NCI-H2196 treated with DMSO at 0.1 percent for 48 hours (cell line): ENCODE results near the gene TM9SF2.
"Not testable (repeated sequence)": the region's sequence is repeated elsewhere in the genome, so short reads cannot be mapped to it uniquely, and the experiment has no call there.

ENCODE experiments used
- DNase-seq: peaks from one replicate; lab custom pipeline; 2025; ENCODE audit not compliant: unreplicated experiment; lab: John Stamatoyannopoulos, UW

TM9SF2 gene, protein sequence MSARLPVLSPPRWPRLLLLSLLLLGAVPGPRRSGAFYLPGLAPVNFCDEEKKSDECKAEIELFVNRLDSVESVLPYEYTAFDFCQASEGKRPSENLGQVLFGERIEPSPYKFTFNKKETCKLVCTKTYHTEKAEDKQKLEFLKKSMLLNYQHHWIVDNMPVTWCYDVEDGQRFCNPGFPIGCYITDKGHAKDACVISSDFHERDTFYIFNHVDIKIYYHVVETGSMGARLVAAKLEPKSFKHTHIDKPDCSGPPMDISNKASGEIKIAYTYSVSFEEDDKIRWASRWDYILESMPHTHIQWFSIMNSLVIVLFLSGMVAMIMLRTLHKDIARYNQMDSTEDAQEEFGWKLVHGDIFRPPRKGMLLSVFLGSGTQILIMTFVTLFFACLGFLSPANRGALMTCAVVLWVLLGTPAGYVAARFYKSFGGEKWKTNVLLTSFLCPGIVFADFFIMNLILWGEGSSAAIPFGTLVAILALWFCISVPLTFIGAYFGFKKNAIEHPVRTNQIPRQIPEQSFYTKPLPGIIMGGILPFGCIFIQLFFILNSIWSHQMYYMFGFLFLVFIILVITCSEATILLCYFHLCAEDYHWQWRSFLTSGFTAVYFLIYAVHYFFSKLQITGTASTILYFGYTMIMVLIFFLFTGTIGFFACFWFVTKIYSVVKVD

GRCh38 chr13:99501184-99501847, at the start of gene TM9SF2:
Gene TM9SF2, plus strand, starts transcription at chr13:99501472. Its CDS starts 135 bp downstream, at chr13:99501607.
- peak; percentile 61 for DNase-seq

GRCh38 chr13:99454518-99455183, 46.6 kb upstream of the TM9SF2 start:
- no peak for DNase-seq

DNA sequence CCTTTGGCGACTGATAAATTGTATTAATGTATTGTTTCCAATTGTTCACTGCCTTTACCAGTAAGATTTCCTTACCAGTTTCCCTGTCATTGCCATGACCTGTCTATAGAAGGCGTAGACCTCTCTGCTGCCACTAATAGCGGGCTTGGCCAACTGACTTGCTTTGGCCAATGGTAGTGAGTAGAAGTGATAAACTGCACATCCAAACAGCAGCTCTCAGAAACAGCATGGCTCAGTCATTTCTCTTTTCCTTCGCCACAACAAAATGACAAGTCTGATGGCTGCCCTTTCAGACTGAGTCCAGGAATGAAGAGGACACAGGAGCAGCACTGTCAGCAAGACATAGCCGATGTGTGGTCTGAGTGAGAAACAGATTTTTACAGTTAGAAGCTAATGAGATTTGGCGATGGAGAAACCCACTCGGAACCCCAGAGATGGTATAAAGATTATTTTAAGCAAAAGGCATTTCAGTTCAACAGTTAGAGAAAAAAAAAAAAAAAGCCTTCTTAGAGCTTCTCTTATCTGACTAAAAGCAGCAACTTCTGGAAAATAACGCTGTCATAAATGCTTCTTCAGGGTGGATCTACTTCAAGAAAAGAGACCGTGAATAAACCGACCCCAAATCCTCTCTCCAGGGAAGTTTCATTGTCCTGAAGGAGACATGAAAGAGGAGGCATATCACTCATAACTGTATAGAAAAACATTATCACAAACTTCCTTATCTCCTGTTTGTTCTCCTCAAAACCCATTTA, 42.0 kb upstream of the TM9SF2 start:
- no peak for DNase-seq

GRCh38 chr13:99460802-99461201, 40.5 kb upstream of the TM9SF2 start:
- DNase-seq, result not testable (repeated sequence)

GRCh38 chr13:99463646-99464397, 37.5 kb upstream of the TM9SF2 start:
- no peak for DNase-seq

DNA sequence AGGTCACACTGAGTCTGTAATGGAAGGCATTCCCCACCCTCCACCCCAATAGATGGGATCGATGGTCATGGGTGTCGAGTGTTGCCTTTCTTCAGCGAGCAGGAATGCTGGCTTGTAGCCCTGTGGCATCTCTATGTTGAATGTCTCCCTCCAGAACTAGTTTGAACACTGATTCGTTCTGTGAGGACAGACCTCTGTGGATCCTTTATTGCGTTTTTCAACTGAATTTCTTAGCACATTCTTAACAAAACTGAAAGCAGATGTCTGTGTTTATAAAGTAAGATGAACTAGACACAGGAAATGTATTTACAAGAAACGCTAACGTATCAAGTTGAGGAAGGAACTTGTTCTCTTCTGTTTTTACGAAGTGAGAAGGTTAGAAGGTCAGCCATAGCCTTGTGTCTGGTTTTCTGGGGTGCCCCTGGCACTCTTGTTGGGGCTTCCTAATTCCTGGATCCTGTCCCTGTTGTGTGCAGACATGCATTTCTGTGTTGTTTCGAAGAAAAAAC, 36.8 kb upstream of the TM9SF2 start:
- no peak for DNase-seq

DNA sequence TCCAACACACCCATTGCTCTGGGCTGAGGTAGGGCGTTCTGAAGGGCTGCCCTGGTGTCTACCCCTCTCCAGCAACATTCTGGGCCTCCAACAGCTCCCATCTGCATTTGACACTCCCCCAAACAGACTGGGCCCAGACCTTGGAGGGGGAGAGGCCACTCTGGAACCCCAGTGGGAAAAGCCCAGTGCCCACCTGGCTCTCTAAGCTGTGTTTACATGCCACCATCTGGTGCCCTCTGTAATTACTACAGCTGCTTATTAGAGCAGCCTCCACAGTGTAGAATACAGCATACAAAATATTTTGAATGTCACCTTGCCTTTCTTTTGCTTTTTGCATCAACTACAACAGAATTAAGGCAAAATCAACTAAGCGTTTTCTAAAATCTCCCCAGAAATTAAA, 35.8 kb upstream of the TM9SF2 start:
- DNase-seq, result no peak

DNA sequence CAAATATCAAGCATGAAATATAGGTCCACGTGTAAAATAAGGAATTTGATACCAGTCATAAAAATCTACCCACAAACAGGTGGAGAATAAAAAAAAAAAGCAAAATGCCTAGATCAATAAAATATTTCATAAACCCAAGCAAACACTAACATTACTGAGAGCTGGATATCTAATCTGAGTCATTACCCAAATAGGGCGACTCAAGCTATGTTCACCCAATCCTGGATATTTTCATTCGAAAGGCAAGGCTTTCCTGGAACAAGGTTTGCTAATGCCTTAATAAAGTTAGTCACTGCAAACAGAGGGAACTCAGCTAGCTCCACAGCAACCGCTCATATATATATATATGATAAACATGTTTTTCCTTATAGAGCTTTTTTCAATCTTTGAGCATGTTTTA, 33.5 kb upstream of the TM9SF2 start:
- no peak for DNase-seq

- no peak for DNase-seq
Measured at GRCh38 chr13:99469041-99469440, 32.2 kb upstream of the TM9SF2 start.

- no peak for DNase-seq
Measured at GRCh38 chr13:99470027-99470426, 31.2 kb upstream of the TM9SF2 start.

DNA sequence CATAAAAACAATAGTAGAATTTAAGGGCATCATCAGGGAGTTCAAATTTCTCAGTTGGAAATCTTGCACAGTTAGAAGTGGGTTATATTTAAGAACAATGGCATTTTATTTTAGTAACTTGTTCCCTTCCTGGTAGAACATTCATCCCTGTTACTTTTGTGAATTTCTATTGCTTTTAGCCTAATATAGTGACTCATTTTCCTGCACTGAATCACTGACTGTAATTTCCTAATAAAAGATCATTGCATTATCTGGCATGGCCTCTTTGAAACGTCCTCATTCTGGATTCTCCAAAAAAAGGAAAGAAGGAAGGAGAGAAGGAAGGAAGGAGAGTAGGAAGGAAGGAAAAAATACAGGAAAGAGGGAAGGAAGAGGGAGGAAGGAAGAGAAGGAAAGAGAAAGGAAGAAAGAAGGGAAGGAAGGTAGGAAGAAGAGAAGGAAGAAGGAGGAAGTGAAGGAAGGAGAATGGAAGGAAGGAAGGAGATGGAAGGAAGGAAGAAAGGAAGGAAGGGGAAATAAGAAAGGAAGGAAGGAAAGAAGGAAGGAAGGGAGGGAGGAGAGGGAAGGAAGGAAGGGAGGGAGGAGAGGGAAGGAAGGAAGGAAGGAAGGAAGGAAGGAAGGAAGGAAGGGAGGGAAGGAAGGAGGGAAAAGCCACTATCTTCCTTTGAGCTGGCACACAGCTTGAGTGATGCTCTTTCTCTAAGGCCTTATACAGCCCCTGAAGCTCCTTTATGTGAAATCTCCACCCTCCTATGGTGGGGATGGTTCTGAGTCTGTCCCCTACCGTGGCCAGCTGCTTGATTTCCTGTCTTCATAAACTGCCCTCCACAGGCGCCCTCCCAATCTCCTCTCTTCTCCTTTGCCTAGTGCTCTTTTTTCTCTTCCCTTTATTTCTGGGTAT, 29.8 kb upstream of the TM9SF2 start:
- DNase-seq, result no peak

DNA sequence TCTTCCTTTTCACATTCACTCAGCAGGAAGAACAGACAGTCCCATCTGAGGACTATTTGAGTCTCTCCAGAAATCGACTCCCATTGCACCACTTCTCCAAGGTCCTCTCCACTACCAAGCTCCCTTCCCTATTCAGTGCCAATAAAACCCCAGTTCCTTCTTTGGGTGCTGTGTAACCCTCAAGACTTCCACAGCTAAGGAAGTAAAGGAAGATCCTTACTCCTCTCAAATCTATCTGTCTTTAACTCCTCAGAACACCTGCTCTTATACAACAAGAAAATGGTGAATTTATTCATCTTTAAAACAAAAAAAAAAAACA, 29.2 kb upstream of the TM9SF2 start:
- DNase-seq, result no peak

DNA sequence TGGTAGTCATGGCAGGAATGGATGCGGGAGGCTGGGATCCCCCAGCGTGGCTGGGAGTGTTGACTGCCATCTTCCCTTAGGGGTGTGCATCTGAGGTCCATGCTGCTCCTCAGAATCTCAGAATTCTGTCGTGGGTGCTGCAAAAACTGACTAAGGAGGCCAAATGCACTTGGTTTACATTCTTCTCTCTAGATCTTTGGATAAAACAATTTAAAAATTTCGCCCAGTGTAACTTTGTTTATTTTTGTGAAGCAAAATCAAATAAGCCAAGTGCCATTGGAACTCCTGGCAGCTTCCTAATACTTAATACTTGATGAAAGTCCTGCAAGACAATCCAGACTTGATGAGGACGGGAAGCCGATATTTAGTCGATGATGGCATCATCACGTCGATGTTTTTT, 27.8 kb upstream of the TM9SF2 start:
- DNase-seq, result no peak

DNA sequence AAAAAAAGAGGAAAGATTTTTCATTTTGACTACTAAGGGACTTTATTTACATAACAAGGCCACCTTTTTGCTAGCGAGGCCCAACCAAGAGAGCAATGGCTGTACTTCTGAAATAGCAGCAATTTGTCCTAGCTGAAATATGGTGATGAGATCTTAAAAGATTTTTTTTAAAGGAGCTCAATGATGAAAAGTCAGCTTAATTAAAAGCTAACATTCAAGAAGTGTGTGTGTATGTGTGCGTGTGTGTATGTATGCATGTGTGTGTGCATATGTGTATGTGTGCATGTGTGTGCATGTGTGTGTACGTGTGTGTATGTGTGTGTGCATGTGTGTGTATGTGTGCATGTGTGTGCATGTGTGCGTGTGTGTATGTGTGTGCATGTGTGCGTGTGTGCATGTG, 24.6 kb upstream of the TM9SF2 start:
- no peak for DNase-seq

DNA sequence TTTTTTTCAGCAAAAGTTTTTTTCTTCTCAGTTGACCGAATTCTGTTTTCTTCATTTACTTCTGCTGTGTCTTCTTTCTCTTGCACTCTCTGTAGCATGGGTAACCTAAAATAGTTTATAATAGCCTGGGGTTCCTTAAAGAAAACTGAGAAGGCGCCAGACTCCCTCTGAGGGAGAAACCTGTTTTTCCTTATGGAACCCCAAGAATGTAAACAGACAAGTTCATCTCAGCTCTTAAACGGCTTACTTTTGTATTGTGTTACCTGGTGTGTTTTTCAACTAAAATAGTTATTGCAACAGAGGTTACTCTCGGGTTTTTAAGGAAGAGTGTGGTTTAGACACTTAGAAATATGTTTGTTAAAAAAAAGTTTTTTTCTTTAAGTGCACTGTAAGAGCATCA, 23.8 kb upstream of the TM9SF2 start:
- no peak for DNase-seq

GRCh38 chr13:99481366-99481765, 19.9 kb upstream of the TM9SF2 start:
- no peak for DNase-seq

DNA sequence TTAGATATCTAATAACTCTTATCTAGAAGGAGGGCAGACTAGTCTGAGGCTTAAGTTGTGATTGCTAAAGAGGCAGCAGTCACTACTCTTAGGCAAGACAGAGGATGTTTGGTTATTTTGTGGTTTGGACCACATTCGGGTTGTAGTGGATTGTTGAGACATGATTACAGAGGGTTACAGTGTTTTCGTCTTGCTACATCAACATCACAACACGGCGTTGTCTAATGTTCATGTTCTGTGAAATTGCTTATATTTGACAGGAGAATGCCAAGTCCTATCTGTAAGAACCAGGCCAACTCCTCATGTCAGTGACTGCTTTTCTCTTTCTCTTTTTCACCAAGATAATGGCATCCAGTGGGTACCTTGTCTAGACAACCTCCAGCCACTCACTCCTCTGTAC, 16.8 kb upstream of the TM9SF2 start:
- DNase-seq, result no peak

DNA sequence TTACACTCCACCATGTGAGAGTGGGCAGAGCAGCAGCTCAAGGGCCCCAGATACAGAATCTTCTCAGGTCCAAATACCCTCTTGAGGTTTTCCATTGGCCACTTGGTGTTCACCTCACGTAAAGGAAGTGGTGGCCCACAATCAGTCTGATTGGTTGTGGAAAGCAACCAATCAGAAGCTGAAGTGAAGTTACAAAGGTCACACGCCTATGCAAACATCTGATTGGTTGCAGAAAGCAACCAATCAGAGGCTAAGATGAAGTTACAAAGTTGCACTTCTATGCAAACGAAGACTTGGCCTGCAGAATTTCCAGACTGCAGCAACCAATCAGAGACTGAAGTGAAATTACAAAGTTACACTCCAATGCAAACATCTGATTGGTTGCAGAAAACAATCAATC, 14.3 kb upstream of the TM9SF2 start:
- DNase-seq, result no peak

DNA sequence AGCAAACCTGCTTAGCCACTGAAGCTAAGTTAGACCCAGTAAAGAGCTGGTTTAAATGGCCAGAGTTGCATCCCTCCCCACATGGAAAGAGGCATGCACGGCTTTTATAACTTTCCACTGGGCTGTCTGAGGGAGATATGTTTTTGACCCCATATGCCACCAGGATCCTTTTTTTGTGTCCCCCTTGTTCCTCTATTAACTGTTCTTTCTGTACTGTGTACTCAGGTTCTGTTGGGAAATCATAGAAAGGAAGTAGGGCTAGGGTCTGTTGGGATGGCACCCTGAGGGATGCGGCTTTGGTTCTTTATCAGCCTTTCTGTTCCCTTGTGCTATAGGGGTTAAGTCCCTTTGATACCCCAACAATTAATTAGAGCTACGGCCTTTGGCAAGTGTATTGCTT, 12.2 kb upstream of the TM9SF2 start:
- DNase-seq, result no peak
